ENCODE measurements around the gene PRSS27.
"Not testable (repeated sequence)": the region's sequence is repeated elsewhere in the genome, so short reads cannot be mapped to it uniquely, and the experiment has no call there.

Gene PRSS27

GRCh38 chr16:2670017-2670416 is 50.0 kb downstream of the PRSS27 start:
- DNase-seq: peak; percentile 51 to 84 (median 64)

- not testable (repeated sequence) for DNase-seq
These were observed 50.4 kb downstream of the PRSS27 start for GRCh38 chr16:2669587-2669986.

GRCh38 chr16:2666671-2667070 is 53.4 kb downstream of the PRSS27 start:
- not testable (repeated sequence) for DNase-seq

- DNase-seq: no peak
These were observed 55.4 kb downstream of the PRSS27 start for GRCh38 chr16:2664574-2664982.

DNA sequence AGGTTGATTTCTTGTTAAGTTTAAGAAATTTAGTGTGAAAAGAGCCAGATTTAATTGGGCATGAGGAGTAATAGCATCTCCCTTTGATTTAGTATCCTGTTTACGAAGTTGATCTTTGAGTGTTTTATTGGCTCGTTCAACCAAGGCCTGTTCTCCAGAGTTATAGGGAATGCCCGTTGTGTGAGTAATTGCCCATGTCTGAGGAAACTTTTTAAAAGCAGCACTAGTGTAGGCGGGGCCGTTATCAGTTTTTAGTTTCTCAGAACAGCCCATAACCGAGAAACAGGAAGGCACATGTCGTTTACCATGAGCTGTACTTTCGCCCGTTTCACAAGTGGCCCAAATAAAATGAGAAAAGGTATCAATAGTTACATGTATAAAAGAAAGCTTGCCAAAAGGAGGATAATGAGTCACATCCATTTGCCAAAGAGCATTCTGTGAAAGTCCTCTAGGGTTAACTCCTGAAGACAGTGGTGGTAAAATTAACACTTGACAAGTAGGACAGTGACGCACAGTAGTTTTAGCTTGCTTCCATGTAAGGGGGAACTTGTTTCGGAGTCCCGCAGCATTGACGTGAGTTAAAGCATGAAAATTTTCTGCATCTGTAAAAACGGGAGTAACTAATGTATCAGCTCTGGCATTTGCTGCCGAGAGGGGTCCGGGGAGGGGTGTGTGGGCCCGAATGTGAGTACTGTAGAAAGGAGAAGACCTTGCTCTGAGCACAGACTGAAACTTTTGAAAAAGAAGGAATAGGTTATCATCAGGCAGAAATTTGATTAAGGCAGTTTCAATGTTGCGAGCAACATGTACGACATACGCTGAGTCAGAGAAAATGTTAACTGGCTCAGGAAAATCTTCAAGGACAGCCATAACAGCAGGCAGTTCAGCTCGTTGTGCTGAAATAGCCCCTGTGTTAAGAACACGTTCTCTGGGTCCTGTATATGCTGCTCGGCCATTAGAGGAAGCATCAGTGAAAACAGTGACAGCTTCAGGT is 56.2 kb downstream of the PRSS27 start:
- DNase-seq: peak; percentile 17 to 50 (median 40)

Measured in suppressor macrophage (primary cell).